HG02852 (cell line): ENCODE data around the gene TBC1D22A.
"Not testable (repeated sequence)": the region's sequence is repeated elsewhere in the genome, so short reads cannot be mapped to it uniquely, and the experiment has no call there.

Source experiments
- ATAC-seq: cut with Tn5 transposase; IDR thresholded peaks from one replicate; pipeline ENCODE4 v1.9.1; 2021; ENCODE audit warnings: mild to moderate bottlenecking, moderate library complexity; ENCODE audit not compliant: unreplicated experiment

Gene TBC1D22A

DNA sequence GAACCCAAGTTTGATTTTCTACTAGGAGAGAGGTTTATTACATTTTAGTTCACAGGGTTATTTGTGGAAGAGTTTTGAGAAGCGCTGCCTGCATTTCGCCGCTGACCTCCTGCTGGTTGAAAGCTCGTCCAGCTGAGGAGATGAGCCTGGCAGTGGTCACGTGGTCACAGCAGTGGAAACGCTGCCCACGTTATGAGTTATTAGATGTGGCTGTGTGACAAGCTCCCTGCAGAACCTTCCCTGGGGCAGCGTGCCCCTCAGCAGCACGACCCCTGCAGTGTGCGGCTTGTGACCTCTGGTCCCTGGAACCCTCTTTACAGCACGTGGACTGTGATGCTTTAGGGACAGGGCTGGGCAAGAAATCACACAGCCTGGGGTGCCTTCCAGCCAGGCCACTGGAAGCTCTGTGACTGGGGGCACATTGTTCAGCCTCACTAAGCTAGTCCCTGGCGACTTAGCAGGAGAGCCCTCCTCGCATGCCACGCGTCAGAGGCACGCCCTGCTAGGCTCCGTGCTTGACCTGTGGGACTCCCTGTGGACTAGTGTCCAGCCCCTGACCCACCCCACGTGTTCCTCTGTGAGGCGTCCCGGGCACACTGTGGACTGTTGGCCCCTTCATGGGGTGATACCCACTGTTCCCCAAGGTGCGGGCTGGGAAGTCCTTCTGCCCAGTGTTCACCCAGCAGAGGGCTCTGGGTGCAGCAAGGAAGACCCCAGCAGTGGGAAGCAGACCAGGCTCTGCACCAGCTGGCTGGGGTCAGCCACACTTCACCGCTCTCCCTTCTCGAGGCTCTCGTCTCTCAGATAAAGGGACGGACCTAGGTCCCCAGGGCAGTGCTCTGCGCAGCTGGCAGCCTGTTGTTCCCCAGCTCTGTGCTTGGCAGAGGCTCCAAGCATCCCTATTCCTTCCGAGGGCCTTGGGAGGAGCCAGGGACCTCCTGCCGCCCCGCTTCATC, 349.5 kb downstream of the TBC1D22A start:
- no peak for ATAC-seq

DNA sequence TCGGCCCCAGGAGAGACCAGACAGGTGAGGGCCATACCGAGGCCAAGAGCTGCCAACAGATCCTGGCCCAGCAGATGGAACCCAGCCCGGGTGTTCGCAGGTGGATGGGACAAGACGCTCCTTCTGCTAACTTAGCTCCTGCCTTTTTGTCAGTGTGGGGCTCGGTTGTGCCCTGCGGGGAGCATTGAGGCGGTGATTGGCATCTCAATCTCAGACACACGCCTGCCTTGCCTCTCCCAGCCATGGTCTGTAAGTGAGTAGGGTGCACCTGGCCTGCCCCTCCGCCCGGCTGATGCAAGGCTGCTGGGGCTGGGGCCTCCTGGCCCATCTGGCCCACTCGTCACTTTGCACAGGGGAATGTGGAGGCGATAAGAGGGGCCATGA, 350.1 kb downstream of the TBC1D22A start:
- ATAC-seq, result no peak

DNA sequence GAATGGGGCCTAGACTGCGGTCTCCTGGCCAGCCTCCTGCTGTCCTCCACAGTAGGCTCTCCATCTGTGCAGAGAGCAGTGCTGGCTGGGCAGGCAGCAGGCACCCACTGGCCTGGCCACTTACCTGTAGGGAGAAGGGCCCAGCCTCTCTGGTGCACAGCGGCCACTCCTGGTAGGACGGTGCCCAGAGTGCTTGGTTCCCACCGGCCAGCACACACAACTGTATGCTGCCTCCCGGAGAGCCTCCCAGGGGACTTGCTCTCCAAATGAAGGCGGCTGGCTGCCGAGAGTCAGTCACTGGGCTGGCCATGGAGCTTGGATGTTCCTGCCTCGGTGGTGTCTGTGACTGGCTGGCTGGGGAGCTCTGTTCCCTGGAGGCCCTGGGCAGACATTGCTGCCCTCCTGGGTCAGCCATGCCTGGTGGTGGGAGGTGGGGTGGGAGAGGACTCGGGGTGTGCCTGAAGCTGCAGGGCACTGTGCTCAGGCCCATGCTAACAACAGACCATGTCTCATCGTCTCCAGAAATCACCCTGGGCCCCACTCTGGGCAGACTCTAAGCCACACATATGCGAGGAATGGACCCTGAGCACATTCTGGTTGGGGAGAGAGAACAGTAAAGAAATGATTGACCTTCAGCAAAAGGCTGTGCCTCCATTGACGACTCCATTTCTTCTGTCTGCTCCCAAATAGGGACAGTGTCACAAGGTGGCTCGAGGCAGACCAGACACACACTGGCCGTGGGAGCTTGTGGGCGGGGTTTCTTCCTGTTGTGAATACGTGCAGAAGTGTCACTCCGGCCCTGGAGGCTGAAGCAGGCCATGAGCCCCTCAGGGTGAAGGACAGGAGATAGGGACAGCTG, 350.8 kb downstream of the TBC1D22A start:
- no peak for ATAC-seq

DNA sequence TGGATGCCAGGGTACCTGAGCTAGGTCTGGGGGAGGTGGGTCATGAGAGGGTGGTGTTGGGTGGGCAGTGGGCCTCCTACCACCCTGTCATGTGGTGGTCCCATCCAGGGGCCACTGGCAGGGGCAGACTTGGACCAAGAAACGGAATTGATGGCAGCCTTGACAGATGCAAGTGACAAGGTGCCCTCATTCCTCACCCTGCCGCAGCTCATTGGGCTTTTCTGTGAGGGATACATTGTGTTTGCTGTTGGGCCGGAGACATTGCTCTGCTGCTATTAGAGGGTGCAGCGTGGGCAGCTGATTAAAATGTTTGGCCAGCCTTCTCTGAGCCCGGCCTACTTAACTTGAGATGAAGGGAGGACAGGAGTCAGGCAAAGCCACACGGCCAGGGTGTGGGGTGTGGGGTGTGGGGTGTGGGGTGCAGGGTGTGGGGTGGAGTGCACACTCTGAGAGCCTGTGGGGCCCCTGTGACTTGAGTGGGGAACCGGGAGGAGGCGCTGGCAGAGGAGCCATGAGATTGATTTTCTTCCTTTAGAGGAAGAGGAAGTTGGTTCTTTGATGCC, 351.5 kb downstream of the TBC1D22A start:
- no peak for ATAC-seq

DNA sequence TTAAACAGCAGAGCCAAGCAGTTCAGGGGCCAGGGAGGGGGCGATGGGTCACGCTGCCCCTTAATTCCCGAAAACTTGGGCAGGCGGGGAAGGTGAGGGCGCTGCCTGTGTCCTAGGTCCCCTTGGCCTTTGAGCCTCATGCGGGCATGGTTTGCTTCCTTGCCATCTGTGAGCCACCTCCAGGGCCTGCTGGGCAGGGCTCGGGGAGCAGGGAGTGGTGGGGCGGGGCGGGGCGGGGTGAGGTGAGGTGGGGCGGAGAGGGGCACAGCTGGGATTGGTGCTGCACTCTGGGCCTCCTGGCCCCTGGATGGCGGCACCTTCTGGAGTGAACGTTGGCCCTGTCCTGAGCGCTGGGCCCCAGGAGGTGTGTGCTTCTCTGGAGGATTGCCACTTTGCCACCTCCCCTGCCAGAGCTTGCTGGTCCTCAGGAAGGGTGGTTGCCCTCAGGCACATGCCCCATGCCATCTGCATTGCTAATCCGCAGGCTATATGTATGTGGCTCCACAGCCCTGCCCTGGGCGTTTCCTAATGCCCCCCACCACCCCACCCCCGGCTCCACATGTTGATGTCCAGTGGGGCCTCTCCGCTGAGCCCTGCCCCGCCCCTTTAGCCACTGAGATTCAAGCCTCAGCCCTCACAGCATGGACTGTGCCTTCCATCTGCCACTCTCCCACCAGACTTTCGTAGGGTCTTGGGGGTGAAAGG, 352.5 kb downstream of the TBC1D22A start:
- no peak for ATAC-seq

DNA sequence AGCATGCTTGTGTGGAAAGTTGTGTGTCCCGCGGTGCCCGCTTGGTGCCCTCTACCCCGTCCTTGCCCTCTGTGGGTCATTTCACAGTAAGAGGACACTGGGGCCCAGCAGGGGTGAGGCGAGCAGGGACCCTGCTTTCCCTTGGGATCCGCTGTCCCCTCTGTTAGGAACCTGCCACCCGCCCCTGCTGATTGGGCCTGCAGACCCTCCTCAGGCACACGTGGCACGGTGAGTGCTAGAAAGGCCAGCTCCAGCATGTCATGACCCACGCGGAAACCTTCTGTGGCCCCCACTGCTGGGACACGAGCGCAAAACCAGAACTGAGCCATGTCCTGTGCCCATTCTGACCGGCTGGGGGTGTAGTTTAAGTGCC, 353.1 kb downstream of the TBC1D22A start:
- no peak for ATAC-seq

DNA sequence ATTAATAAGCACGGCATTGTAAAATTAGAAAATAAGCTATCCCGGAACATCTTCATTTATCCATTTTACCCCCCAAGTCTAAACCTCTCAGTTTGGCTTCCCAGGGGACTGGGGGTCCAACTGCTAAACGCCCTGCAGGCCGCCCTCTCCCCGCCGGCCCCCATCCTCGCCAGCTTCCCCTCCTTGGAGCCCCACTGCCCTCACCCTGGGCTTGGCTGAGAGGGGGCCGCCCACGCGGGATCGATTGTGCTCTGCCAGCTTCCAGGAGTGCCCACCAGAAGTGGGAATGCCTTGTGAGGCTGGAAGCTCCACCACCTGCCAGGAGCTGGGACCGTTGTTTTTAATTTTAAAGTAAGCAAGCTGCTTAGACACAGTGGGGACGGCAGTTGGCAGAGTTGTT, 353.5 kb downstream of the TBC1D22A start:
- ATAC-seq, result no peak

DNA sequence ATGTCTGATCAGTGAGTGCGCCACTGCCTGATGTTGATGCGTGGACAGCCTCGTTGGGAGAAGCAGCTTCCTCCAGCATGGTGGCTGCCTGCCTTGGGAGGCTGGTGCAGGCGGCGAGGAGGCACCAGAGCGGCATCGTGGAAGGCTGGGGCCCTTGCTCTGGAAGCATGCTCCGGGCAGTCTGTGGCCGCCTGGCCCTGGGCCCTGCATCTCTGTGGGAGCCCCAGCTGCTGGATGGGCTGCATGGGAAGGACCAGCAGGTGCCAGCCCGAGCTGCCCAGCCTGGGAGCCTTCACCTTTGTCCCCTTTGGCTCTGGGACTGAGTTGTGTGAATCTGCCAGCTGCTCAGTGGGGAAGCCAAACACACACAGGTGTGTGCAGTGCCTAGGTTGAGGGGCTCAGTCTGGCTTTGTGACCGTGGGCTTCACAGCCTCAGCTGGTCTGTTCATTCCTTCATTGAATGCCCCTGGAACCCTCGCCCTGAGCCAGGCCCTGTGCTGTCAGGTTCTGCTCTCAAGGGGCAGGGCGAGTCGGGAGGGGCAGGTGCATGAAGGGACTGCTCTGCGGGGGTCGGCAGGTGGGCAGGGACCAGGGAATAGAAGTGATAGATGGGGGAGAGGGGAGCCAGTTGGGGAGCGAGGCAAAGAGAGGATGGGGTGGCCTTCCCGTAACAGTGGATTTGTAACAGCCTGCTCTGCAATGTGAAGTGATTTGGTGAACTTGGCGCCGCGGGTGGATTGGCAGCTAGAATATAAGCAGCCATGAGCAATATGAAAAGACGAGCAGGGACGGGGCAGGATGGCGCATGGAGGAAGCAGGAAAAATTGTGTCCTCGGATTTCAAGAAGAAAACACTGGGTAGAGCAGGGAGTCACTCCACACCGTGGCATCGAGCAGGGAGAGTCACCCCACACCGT, 354.2 kb downstream of the TBC1D22A start:
- ATAC-seq, result no peak

DNA sequence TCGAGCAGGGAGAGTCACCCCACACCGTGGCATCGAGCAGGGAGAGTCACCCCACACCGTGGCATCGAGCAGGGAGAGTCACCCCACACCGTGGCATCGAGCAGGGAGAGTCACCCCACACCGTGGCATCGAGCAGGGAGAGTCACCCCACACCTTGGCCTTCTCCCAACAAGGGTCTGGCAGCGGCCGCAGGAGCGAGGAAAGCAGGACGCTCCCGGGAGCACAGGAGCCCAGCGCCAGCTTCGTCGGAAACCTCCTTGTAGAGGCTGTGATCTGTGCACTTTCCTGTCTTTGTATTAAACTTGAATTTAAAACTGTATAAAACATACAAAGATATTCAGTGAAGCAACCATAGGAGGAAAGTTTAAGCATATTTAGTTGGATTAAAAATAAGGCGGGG, 355.0 kb downstream of the TBC1D22A start:
- ATAC-seq, result not testable (repeated sequence)

DNA sequence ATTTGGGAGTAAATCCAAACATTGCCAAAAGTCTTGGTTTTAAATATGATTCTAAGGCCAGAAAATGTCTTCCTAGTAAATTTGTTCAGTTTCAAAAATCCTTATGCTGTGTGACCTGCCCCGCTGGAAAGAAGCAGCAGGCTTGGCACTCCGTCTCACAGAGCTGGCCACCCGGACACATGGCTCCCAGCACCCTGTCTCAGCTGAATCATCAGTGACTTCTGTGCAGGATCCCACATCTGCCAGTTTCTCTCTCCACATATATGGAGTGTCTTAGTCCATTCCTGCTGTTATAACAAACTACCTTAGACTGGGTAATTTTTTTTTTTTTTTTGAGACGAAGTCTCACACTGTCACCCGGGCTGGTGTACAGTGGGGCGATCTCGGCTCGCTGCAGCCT, 356.7 kb downstream of the TBC1D22A start:
- ATAC-seq, result no peak

DNA sequence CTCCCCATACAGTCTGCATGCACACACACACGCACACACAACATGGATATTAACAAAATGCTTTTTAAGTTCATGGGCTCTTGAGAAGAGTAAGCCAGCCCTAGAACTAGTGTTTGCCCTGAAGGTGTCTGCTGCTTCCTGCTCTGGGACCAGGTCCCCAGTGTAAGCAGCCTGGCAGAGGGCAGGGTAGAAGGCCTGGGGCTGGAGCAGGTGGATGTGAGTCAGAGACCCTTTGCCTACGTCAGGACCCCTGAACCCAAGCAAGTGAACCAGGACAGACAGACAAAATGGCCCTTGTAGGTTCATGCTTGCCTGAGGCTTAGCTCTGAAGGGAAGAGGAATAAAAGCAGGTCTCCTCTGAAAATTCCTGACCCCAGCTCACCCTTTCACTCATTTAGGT, 357.9 kb downstream of the TBC1D22A start:
- ATAC-seq, result no peak

DNA sequence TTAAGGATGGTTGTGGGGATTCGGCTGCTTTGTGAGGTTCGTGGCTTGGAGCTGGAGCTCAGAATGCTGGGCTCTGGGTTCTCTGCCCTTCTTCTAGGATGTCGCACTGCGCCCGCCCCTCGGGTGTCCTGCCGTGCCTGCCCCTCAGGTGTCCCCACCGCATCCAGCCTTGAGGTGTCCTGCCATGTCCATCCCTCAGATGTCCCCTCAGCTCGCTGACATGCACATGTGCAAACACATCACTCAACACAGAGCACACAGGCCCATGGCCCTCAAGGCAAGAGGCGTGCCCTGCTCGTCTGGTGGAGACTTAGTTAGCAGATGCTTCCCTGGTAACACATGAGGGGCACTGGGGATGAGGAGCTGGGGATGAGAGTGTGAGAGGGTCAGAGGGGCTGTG, 359.3 kb downstream of the TBC1D22A start:
- no peak for ATAC-seq

DNA sequence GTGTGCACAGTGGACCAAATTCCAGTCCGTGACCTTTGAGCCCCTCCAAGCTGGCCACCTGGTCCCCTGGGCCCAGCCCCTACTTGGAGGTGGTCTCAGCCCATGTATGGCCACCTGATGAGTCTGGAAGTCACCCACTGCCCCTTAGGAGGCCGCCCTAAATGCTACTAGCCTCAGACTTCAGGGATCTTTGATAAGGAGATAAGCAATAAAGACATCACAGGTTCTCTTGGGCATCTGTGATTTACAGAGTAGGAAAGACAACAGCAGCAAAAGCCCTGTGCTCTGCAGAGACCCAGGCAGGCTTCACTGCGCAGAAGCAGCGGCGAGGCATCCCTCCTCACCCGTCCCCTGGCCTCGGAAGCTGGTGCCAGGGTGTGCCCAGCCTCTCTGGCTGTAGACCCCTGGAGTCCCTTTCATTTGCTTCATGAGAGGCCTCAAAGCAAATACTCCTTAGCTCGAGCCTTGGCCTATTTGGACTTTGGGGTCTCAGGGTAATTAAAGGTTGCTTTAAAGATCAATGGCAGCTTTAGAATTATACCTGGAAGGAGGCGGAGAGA, 360.1 kb downstream of the TBC1D22A start:
- no peak for ATAC-seq

DNA sequence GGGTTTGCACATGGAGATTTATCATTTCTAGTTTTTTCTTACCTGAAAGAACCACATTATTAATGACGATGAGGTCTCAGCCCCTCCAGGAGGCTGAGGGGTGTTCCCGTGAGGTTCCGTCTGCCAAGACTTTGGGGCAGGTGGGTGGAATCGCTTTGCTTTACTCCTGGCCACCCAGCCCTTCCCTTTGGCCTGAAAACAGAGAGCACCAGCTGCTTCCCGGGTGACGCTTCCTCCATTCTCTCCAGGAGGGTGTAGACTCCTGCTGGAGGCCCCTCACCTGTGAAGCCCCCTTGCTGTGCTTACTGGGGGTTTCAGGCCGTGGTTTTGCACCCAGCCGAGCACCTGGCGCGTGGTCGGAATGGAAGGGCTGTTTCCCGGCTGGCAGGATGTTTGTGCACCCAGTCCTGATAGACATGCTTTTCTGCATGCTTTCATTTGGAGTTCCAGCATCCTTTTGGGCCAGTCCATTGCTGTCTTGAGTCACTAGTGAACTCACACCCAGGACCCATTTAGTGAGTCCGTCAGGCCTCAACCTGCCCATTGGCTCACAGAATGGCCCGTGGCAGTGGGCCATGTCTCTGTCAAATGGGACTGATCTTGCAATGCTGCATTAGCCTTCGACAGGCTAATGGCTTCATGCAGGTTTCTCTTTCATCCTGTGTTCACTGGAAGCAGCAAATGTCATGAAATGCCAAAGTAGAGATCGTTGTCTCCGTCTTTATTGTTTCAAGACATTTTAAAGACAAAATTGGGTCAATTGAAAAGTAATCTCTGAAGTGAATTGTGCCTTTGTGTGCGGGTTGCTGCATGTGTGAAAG, 360.8 kb downstream of the TBC1D22A start:
- ATAC-seq, result no peak

DNA sequence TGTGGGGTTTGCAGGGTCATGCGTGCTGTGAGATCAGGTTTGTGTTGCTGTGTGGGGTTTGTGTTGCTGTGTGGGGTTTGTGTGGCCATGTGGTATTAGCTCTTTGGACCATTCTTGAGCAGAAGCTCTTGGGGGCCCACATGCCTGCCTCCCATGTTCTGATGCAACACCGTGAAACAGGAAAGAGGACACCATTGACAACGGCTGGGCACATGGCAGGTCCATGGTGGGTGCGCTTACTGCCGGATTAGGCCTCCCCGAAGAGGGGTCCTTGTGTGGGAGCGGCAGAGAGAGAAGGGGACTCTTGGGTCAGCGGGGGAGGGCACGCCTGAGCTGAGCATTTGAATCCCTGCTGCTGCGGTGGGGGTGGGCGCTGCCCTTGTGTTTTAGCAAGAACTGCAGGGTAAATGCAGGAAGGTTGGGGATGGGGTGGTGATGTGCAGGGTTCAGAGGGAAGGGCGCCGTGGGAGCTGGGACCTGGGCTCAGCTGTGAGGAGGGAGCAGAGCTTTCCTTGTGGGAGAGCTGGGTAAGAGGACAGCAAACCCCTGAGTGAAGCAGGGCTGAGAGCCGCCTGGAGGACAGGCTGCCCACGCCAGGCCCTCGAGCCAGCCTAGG, 361.5 kb downstream of the TBC1D22A start:
- no peak for ATAC-seq

DNA sequence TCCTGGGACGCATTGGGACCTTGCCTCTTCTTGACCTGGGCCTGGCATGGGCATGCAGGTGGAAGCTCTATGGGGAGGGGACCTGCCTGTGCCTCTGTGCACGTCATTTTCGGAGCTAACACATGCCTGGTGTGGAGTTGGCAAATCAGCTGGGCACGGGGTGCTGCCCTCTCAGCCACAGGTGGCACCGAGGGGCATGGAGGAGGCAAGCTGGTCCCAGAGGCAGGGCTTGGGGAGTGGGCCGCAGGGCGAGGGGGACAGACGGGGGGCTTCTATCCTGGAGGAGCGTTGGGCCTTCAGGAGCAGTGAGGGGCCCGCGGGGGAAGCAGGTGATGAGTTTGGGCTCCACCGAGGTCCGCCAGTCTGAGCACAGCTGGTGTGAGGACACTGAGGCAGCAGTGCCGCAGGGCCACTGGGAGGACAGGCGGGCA, 362.0 kb downstream of the TBC1D22A start:
- no peak for ATAC-seq

DNA sequence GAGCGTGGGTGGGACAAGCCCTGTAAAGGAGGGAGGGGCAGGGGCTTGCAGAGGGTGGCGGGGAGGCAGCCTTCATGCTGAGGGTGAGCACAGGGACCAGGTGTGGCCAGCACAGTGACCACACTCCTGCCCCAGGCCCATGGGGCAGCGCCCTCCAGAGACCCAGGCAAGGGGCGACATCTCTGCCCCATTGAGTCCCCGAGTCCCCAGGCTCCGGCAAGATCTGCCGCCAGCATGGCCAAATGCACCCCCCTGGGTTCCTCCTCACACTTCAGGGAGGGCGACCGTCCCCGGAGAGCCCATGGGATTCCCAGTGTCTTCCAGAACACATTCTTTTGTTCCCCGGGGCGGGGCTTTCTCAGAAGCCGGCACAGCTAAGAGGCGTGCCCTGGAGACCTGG, 362.5 kb downstream of the TBC1D22A start:
- no peak for ATAC-seq

DNA sequence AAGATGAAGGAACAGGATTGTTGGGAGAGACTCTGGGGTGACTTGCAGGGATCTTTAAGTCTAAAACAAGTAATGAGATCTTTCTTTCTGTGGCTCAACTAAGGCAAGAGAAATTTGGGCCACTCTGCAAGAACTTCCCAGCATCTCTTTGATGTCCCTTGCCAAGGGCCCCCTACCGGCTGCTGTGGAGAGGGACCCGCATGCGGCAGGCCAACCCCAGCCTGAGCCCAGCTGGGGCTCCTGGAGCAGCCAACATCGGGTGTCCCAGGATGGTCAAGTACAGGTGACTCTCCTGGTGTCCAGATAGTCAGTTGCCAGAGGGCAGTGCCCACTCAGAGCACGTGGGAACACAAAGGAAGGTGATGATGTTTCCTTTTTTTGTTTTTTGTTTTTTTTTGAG, 363.2 kb downstream of the TBC1D22A start:
- ATAC-seq, result no peak
